ENCODE measurements around the gene CDHR3.

Gene CDHR3

GRCh38 chr7:105985672-105986215 is 22.7 kb downstream of the CDHR3 start:
- DNase-seq (ENCODE audit: extremely low read depth, low read depth) = no peak
- TF ChIP-seq, protein P1, sequence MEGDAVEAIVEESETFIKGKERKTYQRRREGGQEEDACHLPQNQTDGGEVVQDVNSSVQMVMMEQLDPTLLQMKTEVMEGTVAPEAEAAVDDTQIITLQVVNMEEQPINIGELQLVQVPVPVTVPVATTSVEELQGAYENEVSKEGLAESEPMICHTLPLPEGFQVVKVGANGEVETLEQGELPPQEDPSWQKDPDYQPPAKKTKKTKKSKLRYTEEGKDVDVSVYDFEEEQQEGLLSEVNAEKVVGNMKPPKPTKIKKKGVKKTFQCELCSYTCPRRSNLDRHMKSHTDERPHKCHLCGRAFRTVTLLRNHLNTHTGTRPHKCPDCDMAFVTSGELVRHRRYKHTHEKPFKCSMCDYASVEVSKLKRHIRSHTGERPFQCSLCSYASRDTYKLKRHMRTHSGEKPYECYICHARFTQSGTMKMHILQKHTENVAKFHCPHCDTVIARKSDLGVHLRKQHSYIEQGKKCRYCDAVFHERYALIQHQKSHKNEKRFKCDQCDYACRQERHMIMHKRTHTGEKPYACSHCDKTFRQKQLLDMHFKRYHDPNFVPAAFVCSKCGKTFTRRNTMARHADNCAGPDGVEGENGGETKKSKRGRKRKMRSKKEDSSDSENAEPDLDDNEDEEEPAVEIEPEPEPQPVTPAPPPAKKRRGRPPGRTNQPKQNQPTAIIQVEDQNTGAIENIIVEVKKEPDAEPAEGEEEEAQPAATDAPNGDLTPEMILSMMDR (IDR thresholded peaks at IDR 0.05; ENCODE audit: low read depth, low read length, missing control alignments) = no peak
- no peak overlapping the region for H3K4me3 ChIP-seq (replicated peaks; ENCODE audit: low read depth, low read length)

- no peak overlapping the region for H3K4me3 ChIP-seq (replicated peaks; ENCODE audit: low read depth, low read length)
- TF ChIP-seq, protein P1 (IDR thresholded peaks at IDR 0.05; ENCODE audit: low read depth, low read length, missing control alignments) = no peak
- DNase-seq (ENCODE audit: extremely low read depth, low read depth) = no peak
These were observed 24.0 kb downstream of the CDHR3 start for GRCh38 chr7:105987046-105987445.

DNA sequence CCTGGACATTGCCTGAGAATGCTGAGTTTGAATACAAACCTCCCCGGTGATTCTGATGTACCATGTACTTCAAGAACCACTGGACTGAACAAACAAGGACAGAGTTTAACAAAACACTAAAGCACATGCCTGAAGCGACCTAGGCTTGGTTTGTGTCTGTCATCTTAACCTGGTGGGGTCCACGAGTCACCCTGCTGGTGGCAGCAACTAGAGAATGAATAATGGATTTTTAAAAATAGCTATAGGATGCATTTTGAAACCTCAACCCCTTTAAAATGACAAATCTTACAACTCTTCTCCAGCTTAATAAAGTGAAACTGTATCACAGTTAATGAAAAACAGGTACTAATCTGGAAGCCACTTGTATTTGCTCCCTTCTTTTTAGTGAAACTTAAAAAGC is 25.2 kb downstream of the CDHR3 start:
- no peak overlapping the region for H3K4me3 ChIP-seq (replicated peaks; ENCODE audit: low read depth, low read length)
- no peak for DNase-seq (ENCODE audit: extremely low read depth, low read depth)
- TF ChIP-seq, protein P1 (IDR thresholded peaks at IDR 0.05; ENCODE audit: low read depth, low read length, missing control alignments) = no peak

DNA sequence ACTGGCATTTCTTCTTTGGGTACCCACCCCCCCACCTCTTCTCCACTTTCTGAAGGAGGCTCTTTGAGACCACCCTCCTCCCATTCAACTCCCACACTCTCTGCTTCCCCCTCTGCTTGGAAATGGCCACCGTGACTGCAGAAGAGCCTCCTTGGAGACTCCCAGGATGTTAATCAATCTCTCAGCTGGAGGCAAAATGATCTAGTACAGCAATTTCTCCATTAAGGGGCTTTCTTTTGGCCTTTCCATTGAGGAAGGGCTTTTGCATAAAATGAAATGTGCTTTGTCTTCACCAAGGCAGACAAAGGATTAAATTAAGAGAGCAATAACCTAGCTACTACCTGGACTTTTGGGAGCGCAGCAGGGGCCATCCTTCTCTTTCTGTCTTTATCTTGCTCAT is 26.1 kb downstream of the CDHR3 start:
- TF ChIP-seq, protein P1 (IDR thresholded peaks at IDR 0.05; ENCODE audit: low read depth, low read length, missing control alignments) = no peak
- no peak for DNase-seq (ENCODE audit: extremely low read depth, low read depth)
- no peak overlapping the region for H3K4me3 ChIP-seq (replicated peaks; ENCODE audit: low read depth, low read length)

- TF ChIP-seq, protein P1 (IDR thresholded peaks at IDR 0.05; ENCODE audit: low read depth, low read length, missing control alignments) = no peak
- H3K4me3 ChIP-seq (replicated peaks; ENCODE audit: low read depth, low read length) = no peak overlapping the region
- DNase-seq (ENCODE audit: extremely low read depth, low read depth) = no peak
These were observed 26.6 kb downstream of the CDHR3 start for GRCh38 chr7:105989686-105990085.

- no peak for DNase-seq (ENCODE audit: extremely low read depth, low read depth)
- H3K4me3 ChIP-seq (replicated peaks; ENCODE audit: low read depth, low read length) = no peak overlapping the region
- TF ChIP-seq, protein P1 (IDR thresholded peaks at IDR 0.05; ENCODE audit: low read depth, low read length, missing control alignments) = no peak
These were observed 27.1 kb downstream of the CDHR3 start for GRCh38 chr7:105990141-105990540.
